Erythroblast (primary cell): ENCODE data around the gene RRAGD.

ENCODE experiments used
- GATA1 ChIP-seq: IDR thresholded peaks from 2 replicates; pipeline ENCODE4 v1.6.1; 2011; ENCODE audit warnings: low read depth, mild to moderate bottlenecking, control low read depth, low read length, moderate library complexity
- POLR2A ChIP-seq: IDR thresholded peaks from 2 replicates; pipeline ENCODE4 v1.6.1; 2011; ENCODE audit warnings: mild to moderate bottlenecking, low read length

- TF ChIP-seq POLR2A (no peak), GATA1 (no peak)
These were observed 33.4 kb downstream of the RRAGD start for GRCh38 chr6:89378628-89379027.
